Memory B cell (primary cell): ENCODE results near the gene LIPT1.
A peak's percentile ranks its signal among the peaks of the same experiment; 100 is the strongest.

Experiments used
- ATAC-seq: fragments of 150-1000 bp; cut with Tn5 transposase; 2 replicates; pipeline ENCODE4 v1.10.0; 2021; ENCODE audit warnings: low read depth, mild to moderate bottlenecking, moderate library complexity
- DNase-seq, 2 donors: peaks; one replicate each; pipeline ENCODE4 v3.0.0; 2022; ENCODE audit warnings: low spot score in 2 of 2
- H3K27ac Mint-ChIP-seq: one replicate; pipeline ENCODE4 v1.8.0; 2022; ENCODE audit warnings: mild to moderate bottlenecking, moderate library complexity, mixed read lengths
- H3K27me3 Mint-ChIP-seq: one replicate; pipeline ENCODE4 v1.8.0; 2022; ENCODE audit warnings: mixed read lengths
- H3K36me3 Mint-ChIP-seq: one replicate; pipeline ENCODE4 v1.8.0; 2022; ENCODE audit warnings: mild to moderate bottlenecking, mixed read lengths
- H3K4me1 Mint-ChIP-seq: one replicate; pipeline ENCODE4 v1.8.0; 2022; ENCODE audit warnings: mixed read lengths
- H3K4me3 Mint-ChIP-seq: one replicate; pipeline ENCODE4 v1.8.0; 2022; ENCODE audit warnings: mild to moderate bottlenecking, moderate library complexity, mixed read lengths
- H3K9me3 Mint-ChIP-seq: one replicate; pipeline ENCODE4 v1.8.0; 2022; ENCODE audit warnings: mixed read lengths

LIPT1 gene

DNA sequence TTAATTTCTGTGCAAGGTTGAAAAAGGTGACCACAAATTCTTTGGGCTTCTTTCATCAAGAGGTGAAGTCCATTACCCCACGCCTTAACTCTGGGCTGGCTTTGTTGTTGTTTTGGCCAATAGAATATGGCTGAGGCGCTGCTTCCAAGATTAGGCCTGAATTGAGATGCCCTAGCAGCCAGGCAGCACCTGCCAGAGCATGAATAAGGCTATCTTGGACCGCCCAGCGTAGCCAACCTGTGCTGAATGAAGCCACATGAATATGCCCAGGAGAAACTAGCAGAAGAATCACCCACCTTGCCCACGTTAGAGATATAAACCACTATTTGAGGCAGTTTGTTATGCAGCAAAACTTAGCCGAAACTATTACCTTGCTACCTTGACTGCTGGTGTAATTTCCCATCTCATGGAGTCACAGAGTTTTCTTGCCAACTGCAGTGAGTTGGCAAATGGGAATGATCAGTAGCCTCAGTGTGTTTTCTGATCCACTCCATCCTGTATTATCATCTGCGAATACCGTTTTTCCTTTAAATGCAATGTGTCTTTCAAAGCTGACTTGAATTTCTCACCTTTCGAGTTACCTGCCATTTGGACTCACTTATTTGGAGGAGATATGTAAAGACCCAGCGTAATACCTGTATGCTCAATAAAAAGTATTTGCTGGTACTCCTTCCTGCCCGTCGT, 704 bp upstream of the LIPT1 start:
- Mint-ChIP-seq H3K4me3 (peak overlapping the region; percentile 88), H3K9me3 (no peaks in the 10 kb centered on the region), H3K27ac (no peak overlapping the region), H3K4me1 (peaks cover 27% of the 10 kb centered on the region), H3K36me3 (peaks cover 10% of the 10 kb centered on the region), H3K27me3 (no peaks in the 10 kb centered on the region)
- ATAC-seq (no peak), DNase-seq (no peak)

GRCh38 chr2:99156891-99157290, 2.1 kb downstream of the LIPT1 start:
- no peak overlapping the region for H3K4me3 Mint-ChIP-seq

GRCh38 chr2:99158599-99158998, 3.8 kb downstream of the LIPT1 start:
- Mint-ChIP-seq H3K27me3 (no peaks in the 10 kb centered on the region), H3K36me3 (peaks cover 16% of the 10 kb centered on the region), H3K4me3 (no peak overlapping the region), H3K4me1 (peaks cover 32% of the 10 kb centered on the region), H3K9me3 (no peaks in the 10 kb centered on the region), H3K27ac (no peak overlapping the region)
- ATAC-seq (no peak), DNase-seq (no peak)

More at GRCh38 chr2:99156891-99157290, 2.1 kb downstream of the LIPT1 start:
- no peaks in the 10 kb centered on the region for H3K9me3 Mint-ChIP-seq
- H3K36me3 Mint-ChIP-seq, result peaks cover 14% of the 10 kb centered on the region
- no peak overlapping the region for H3K27ac Mint-ChIP-seq
- H3K4me1 Mint-ChIP-seq, result peaks cover 32% of the 10 kb centered on the region
- DNase-seq (peak in 1 of 2 donors; percentile 12), ATAC-seq (peak; percentile 25)
- no peaks in the 10 kb centered on the region for H3K27me3 Mint-ChIP-seq

- Mint-ChIP-seq H3K9me3 (no peaks in the 10 kb centered on the region), H3K27ac (peak overlapping the region; percentile 85), H3K4me3 (no peak overlapping the region), H3K4me1 (peaks cover 24% of the 10 kb centered on the region), H3K27me3 (no peaks in the 10 kb centered on the region), H3K36me3 (peaks cover 18% of the 10 kb centered on the region)
- ATAC-seq (no peak), DNase-seq (no peak)
These were observed 4.8 kb downstream of the LIPT1 start for GRCh38 chr2:99159594-99159993.

- peaks cover 19% of the 10 kb centered on the region for H3K36me3 Mint-ChIP-seq
- no peaks in the 10 kb centered on the region for H3K4me1 Mint-ChIP-seq
- H3K4me3 Mint-ChIP-seq, result no peak overlapping the region
- no peak for DNase-seq
- peak overlapping the region; percentile 49 for H3K27ac Mint-ChIP-seq
- H3K9me3 Mint-ChIP-seq, result no peaks in the 10 kb centered on the region
- ATAC-seq, result no peak
- H3K27me3 Mint-ChIP-seq, result no peaks in the 10 kb centered on the region
These were observed 11.5 kb downstream of the LIPT1 start for GRCh38 chr2:99166218-99166617.

- H3K27me3 Mint-ChIP-seq, result no peaks in the 10 kb centered on the region
- H3K9me3 Mint-ChIP-seq, result no peaks in the 10 kb centered on the region
- no peak overlapping the region for H3K4me3 Mint-ChIP-seq
- ATAC-seq (no peak), DNase-seq (no peak)
- peaks cover 17% of the 10 kb centered on the region for H3K36me3 Mint-ChIP-seq
- H3K27ac Mint-ChIP-seq, result no peak overlapping the region
- no peaks in the 10 kb centered on the region for H3K4me1 Mint-ChIP-seq
These were observed 14.8 kb downstream of the LIPT1 start for GRCh38 chr2:99169534-99169933.

GRCh38 chr2:99171377-99172140, 16.8 kb downstream of the LIPT1 start:
- Mint-ChIP-seq H3K27ac (no peak overlapping the region), H3K27me3 (no peaks in the 10 kb centered on the region), H3K4me3 (no peak overlapping the region), H3K9me3 (no peaks in the 10 kb centered on the region), H3K4me1 (peaks cover 5% of the 10 kb centered on the region), H3K36me3 (peaks cover 15% of the 10 kb centered on the region)
- DNase-seq (no peak), ATAC-seq (no peak)

- peaks cover 9% of the 10 kb centered on the region for H3K36me3 Mint-ChIP-seq
- no peaks in the 10 kb centered on the region for H3K27me3 Mint-ChIP-seq
- H3K9me3 Mint-ChIP-seq, result no peaks in the 10 kb centered on the region
- ATAC-seq, result peak; percentile 95
- H3K27ac Mint-ChIP-seq, result peak within 1 kb of the TSS; percentile 98
- peak within 1 kb of the TSS; percentile 93 for H3K4me3 Mint-ChIP-seq
- peaks cover 41% of the 10 kb centered on the region for H3K4me1 Mint-ChIP-seq
- peak; percentile 88 to 91 for DNase-seq
These were observed 26.2 kb downstream of the LIPT1 start, which contains the start of the genes MITD1 and MRPL30 for GRCh38 chr2:99180755-99181623. Gene MITD1 (minus strand): TSS chr2:99181058. CDS start chr2:99180981, 77 bp downstream. Gene MRPL30 (plus strand): TSS chr2:99181184. CDS start chr2:99186204, 5,020 bp downstream.

DNA sequence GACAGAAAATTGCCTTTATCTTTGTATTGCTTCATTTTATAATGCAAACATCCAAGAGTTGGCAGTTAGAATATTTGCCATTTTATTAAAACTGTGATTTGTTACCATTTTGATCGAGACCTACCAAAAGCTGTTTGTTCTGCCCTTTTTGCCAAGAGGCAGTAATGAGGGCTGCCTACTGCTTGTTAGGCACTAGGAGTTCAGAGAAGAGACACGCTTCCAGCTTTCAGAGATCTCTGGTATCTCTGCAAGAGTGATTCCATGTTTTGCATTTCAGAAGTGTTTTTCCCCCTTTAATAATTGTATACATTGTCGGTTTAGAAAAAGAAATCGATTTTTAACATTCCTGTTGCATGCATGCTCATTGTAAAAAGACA, 26.8 kb downstream of the LIPT1 start:
- H3K4me1 Mint-ChIP-seq, result peaks cover 41% of the 10 kb centered on the region
- H3K27ac Mint-ChIP-seq, result peak overlapping the region; percentile 98
- H3K27me3 Mint-ChIP-seq, result no peaks in the 10 kb centered on the region
- peak overlapping the region; percentile 93 for H3K4me3 Mint-ChIP-seq
- DNase-seq (no peak), ATAC-seq (no peak)
- no peaks in the 10 kb centered on the region for H3K9me3 Mint-ChIP-seq
- H3K36me3 Mint-ChIP-seq, result peaks cover 9% of the 10 kb centered on the region

DNA sequence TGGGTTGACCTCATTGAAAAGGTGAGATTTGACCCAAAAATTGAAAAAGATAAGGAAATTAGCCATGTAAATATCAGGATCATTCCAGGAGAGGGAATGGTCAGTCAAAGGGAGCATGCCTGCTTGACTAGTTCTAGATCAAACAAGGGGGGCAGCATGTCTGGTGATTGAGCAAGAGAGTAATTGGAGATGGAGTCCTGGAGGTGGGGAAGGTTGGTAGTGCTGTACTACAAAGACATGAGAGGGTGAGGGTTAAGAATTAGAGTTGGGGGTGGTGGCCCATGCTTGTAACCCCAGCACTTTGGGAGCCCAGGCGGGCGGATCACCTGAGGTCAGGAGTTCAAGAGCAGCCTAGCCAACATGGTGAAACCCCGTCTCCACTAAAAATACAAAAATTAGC, 28.3 kb downstream of the LIPT1 start:
- no peaks in the 10 kb centered on the region for H3K9me3 Mint-ChIP-seq
- peaks cover 6% of the 10 kb centered on the region for H3K36me3 Mint-ChIP-seq
- no peaks in the 10 kb centered on the region for H3K27me3 Mint-ChIP-seq
- ATAC-seq (no peak), DNase-seq (no peak)
- peak overlapping the region; percentile 60 for H3K27ac Mint-ChIP-seq
- H3K4me3 Mint-ChIP-seq, result no peak overlapping the region
- H3K4me1 Mint-ChIP-seq, result peaks cover 33% of the 10 kb centered on the region

- Mint-ChIP-seq H3K4me1 (peaks cover 20% of the 10 kb centered on the region), H3K27ac (no peak overlapping the region), H3K36me3 (peaks cover 8% of the 10 kb centered on the region), H3K9me3 (no peaks in the 10 kb centered on the region), H3K4me3 (no peak overlapping the region), H3K27me3 (no peaks in the 10 kb centered on the region)
- ATAC-seq (no peak), DNase-seq (no peak)
These were observed 30.0 kb downstream of the LIPT1 start for GRCh38 chr2:99184811-99185210.

DNA sequence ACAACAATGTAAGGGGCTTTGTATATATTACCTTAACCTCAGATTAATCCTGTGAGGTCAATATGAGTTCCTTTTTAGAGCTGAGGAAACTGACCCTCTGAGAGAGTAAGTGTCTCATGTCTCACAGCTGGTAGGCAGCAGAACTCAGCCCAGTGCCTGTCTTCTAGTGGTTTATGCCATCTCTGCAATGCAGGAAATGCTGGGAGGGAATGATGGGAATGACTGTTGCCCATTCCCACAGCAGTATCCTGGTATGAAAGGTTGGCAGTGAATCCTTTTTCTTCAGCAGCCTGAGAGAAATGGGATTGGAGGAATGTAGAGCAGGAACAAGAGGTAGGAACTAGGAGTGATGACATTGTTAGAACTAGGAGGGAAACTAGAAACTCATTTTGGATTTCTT, 32.2 kb downstream of the LIPT1 start:
- Mint-ChIP-seq H3K27ac (no peak overlapping the region), H3K4me1 (peaks cover 19% of the 10 kb centered on the region), H3K36me3 (peaks cover 21% of the 10 kb centered on the region), H3K4me3 (no peak overlapping the region), H3K27me3 (no peaks in the 10 kb centered on the region), H3K9me3 (no peaks in the 10 kb centered on the region)
- DNase-seq (no peak), ATAC-seq (no peak)

DNA sequence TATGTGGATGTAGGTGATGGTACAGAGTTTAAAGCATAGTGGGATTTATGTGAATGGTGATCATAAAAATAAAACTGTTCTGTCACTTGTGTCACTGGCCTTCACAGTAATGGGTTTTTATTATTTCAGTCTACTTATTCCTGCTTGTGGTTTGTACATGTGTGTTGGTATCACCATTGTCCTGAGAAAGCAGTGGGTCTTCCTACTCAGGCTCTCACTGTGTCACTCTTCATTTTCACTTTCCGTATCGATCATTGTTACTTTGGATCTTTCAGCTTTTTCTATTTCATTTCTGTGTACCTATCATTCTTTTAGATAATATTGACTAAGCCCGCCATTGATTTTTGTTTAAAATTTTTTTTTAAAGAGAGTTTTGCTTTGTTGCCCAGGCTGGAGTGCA, 33.6 kb downstream of the LIPT1 start:
- no peak overlapping the region for H3K4me3 Mint-ChIP-seq
- H3K9me3 Mint-ChIP-seq, result no peaks in the 10 kb centered on the region
- DNase-seq (no peak), ATAC-seq (no peak)
- H3K27ac Mint-ChIP-seq, result no peak overlapping the region
- H3K36me3 Mint-ChIP-seq, result peaks cover 30% of the 10 kb centered on the region
- H3K4me1 Mint-ChIP-seq, result peaks cover 14% of the 10 kb centered on the region
- no peaks in the 10 kb centered on the region for H3K27me3 Mint-ChIP-seq

DNA sequence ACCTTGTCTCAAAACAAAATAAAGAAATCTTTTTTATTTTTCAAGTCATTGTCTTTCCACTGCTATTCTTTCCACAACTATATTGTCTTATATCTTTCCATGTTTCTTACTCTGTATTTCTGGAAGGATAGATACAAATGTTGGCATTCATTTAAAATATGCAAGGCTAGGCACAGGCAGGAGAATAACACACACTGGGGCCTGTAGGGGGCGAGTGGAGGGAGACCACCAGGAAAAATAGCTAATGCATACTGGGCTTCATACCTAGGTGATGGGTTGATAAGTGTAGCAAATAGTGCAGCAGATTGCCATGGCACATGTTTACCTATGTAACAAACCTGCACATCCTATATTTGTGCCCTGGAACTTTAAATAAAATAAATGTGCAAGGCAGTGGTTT, 35.8 kb downstream of the LIPT1 start:
- Mint-ChIP-seq H3K4me1 (peaks cover 2% of the 10 kb centered on the region), H3K9me3 (no peaks in the 10 kb centered on the region), H3K4me3 (no peak overlapping the region), H3K27ac (no peak overlapping the region), H3K36me3 (peaks cover 36% of the 10 kb centered on the region), H3K27me3 (no peaks in the 10 kb centered on the region)
- DNase-seq, result no peak
- ATAC-seq, result no peak
